ENCODE data around the gene ADGRL3. TPM values are rescaled to one million over a fixed set of nuclear protein-coding genes. Genes with fewer than 3 reads are reported as not detected.

ADGRL3 gene
- total RNA-seq, 4 donors from 2014 or later = 6.5 to 19.0 (median 14.0) TPM

DNA sequence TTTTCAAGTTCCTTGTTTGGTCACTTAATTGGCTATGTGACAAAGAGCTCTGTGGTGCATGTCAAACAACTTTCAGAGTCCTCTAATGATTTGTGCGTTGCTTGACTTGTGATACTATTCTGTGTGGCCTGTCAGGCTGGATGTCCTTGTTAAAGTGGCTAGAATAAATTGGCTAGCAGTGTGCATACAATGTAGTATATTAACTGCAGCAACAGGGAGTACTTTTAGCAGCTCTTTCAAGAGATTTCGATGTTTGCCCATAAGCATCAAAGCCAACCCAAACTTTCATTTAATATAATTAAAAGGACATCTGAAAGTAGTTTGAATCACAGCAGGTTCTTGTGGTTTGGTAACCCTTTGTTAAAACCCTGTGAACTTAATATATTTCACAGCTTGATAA, 718.9 kb downstream of the ADGRL3 start:
- Histone ChIP-seq H3K9me3 (no peaks in the 10 kb centered on the region), H3K27ac (no peak overlapping the region), H3K4me1 (peaks cover 8% of the 10 kb centered on the region), H3K36me3 (no peaks in the 10 kb centered on the region), H3K4me3 (no peak overlapping the region), H3K27me3 (no peaks in the 10 kb centered on the region)
- no peak for TF ChIP-seq EP300 (IDR thresholded peaks at IDR 0.05)
- no peak for TF ChIP-seq POLR2A (IDR thresholded peaks at IDR 0.05)
- TF ChIP-seq, protein P1, sequence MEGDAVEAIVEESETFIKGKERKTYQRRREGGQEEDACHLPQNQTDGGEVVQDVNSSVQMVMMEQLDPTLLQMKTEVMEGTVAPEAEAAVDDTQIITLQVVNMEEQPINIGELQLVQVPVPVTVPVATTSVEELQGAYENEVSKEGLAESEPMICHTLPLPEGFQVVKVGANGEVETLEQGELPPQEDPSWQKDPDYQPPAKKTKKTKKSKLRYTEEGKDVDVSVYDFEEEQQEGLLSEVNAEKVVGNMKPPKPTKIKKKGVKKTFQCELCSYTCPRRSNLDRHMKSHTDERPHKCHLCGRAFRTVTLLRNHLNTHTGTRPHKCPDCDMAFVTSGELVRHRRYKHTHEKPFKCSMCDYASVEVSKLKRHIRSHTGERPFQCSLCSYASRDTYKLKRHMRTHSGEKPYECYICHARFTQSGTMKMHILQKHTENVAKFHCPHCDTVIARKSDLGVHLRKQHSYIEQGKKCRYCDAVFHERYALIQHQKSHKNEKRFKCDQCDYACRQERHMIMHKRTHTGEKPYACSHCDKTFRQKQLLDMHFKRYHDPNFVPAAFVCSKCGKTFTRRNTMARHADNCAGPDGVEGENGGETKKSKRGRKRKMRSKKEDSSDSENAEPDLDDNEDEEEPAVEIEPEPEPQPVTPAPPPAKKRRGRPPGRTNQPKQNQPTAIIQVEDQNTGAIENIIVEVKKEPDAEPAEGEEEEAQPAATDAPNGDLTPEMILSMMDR (IDR thresholded peaks at IDR 0.05) = no peak
- no peak for TF ChIP-seq POLR2AphosphoS5 (IDR thresholded peaks at IDR 0.05)
- WGBS = 74% methylated on average over 2 of the region's 2 CpGs
- DNase-seq (ENCODE audit: low spot score in 2 of 2) = no peak

DNA sequence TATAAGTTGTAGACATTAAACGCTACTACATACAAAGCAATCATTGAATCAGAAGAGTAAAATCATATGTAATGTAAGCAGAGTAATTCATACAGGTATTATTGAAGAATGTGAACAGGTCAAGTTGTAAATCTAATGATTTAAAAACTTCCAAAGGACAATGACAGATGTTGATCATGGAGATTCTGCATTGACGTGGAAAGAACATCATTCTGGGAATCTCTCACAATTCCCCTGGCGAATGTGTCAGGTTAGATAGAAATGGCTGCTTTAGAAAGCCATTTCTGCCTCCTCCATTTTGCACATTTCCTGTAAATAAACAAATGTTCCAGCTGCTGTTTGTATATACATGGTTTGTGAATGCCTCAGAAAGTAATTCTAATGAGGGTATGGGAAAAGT, 719.4 kb downstream of the ADGRL3 start:
- no peaks in the 10 kb centered on the region for H3K27me3 ChIP-seq
- no peaks in the 10 kb centered on the region for H3K9me3 ChIP-seq
- TF ChIP-seq EP300 (IDR thresholded peaks at IDR 0.05) (no peak), POLR2A (IDR thresholded peaks at IDR 0.05) (no peak), POLR2AphosphoS5 (IDR thresholded peaks at IDR 0.05) (no peak)
- TF ChIP-seq, protein P1 (IDR thresholded peaks at IDR 0.05) = no peak
- H3K4me3 ChIP-seq = no peak overlapping the region
- peaks cover 8% of the 10 kb centered on the region for H3K4me1 ChIP-seq
- no peak for DNase-seq (ENCODE audit: low spot score in 2 of 2)
- WGBS = 87% methylated on average over 3 of the region's 3 CpGs
- H3K36me3 ChIP-seq = no peaks in the 10 kb centered on the region
- no peak overlapping the region for H3K27ac ChIP-seq

DNA sequence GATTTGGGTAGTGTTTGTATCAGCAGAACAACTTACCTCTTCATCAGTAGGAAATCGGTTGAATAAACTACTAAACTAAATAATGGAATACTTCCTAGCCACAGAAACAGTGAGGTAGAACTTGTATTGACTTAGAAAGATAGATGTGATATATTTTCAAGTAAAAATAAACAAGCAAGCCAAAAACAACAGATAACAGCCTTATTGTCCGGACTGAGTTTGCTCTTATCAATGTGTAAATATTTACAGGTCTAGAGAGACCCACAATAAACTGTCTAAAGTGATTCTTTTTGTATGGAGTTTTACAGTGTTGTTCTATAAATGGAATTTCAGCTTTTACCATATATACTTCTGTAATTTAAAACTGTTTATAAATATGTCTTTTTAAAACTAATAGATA, 721.8 kb downstream of the ADGRL3 start:
- 87% methylated on average over 2 of the region's 2 CpGs for WGBS
- TF ChIP-seq POLR2A (IDR thresholded peaks at IDR 0.05) = no peak
- TF ChIP-seq, protein P1 (IDR thresholded peaks at IDR 0.05) = no peak
- no peak for TF ChIP-seq EP300 (IDR thresholded peaks at IDR 0.05)
- no peak for TF ChIP-seq POLR2AphosphoS5 (IDR thresholded peaks at IDR 0.05)
- no peak for DNase-seq (ENCODE audit: low spot score in 2 of 2)
- Histone ChIP-seq H3K4me3 (no peak overlapping the region), H3K4me1 (peaks cover 8% of the 10 kb centered on the region), H3K27ac (no peak overlapping the region), H3K9me3 (no peaks in the 10 kb centered on the region), H3K27me3 (no peaks in the 10 kb centered on the region), H3K36me3 (no peaks in the 10 kb centered on the region)

DNA sequence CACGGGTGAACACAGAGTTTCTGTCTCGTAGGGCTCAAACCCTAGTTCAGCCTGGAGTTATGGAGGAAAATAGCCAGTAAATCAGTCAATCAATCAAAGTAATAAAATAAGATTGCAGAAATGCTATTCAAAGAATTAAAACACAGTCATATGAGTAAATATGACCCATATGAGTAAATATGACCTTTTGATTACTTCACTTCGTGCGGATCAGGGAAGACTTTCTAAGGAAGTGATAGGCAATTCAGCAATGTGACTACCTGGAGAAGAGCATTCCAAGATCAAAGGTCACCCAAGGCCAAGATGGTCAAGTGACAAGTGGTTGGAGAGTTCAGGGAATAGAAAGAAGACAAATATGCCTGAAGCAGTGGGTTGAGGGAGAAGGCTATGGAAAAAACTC, 722.6 kb downstream of the ADGRL3 start:
- no peak overlapping the region for H3K27ac ChIP-seq
- no peak for DNase-seq (ENCODE audit: low spot score in 2 of 2)

DNA sequence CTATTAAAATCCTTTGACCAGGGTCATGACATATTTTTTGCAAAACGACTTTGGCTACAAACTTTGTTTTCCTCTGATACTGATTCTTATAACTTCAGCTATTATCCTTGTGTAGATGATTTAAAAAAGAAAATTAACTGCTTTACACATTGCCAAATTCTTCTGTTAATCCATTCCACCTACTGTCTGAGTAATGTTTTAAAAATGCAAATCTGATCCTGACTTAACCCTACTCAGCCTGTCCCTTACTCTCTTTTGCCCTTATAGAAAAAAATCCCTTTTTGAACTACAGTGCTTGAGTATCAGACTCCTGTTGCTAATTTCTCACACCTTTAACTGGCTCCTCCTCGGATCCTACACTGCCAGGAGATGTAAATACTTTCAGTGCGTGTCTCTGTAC, 723.1 kb downstream of the ADGRL3 start:
- Histone ChIP-seq H3K36me3 (no peaks in the 10 kb centered on the region), H3K4me1 (peaks cover 8% of the 10 kb centered on the region), H3K27me3 (no peaks in the 10 kb centered on the region), H3K4me3 (no peak overlapping the region), H3K9me3 (no peaks in the 10 kb centered on the region), H3K27ac (no peak overlapping the region)
- TF ChIP-seq, protein P1 (IDR thresholded peaks at IDR 0.05) = no peak
- TF ChIP-seq EP300 (IDR thresholded peaks at IDR 0.05) = no peak
- no peak for TF ChIP-seq POLR2A (IDR thresholded peaks at IDR 0.05)
- TF ChIP-seq POLR2AphosphoS5 (IDR thresholded peaks at IDR 0.05) = no peak
- WGBS = 28% methylated on average over 3 of the region's 3 CpGs
- no peak for DNase-seq (ENCODE audit: low spot score in 2 of 2)

More for the DNA sequence above, 722.6 kb downstream of the ADGRL3 start:
- Histone ChIP-seq H3K27me3 (no peaks in the 10 kb centered on the region), H3K36me3 (no peaks in the 10 kb centered on the region), H3K9me3 (no peaks in the 10 kb centered on the region), H3K4me3 (no peak overlapping the region), H3K4me1 (peaks cover 8% of the 10 kb centered on the region)
- WGBS = 78% methylated on average over 4 of the region's 4 CpGs
- no peak for TF ChIP-seq POLR2A (IDR thresholded peaks at IDR 0.05)
- TF ChIP-seq, protein P1 (IDR thresholded peaks at IDR 0.05) = no peak
- TF ChIP-seq EP300 (IDR thresholded peaks at IDR 0.05) = no peak
- TF ChIP-seq POLR2AphosphoS5 (IDR thresholded peaks at IDR 0.05) = no peak

All from suprapubic skin (tissue), 4 donors.